ENCODE results near the gene KCNK1.

- TF ChIP-seq CTCF (IDR thresholded peaks at IDR 0.05) = no peak
- TF ChIP-seq POLR2A (IDR thresholded peaks at IDR 0.05) = no peak
Measured at GRCh38 chr1:233624289-233624688, 10.4 kb downstream of the KCNK1 start.
